ENCODE data around the gene ERICH4.

Gene ERICH4

GRCh38 chr19:41422456-41422855 is 20.5 kb upstream of the ERICH4 start:
- DNase-seq (ENCODE audit: extremely low read depth, insufficient read length) = no peak
- peaks cover 32% of the 10 kb centered on the region for H3K36me3 ChIP-seq (ENCODE audit: control insufficient read depth, insufficient read depth, low read length)
- no peak overlapping the region for H3K4me3 ChIP-seq (replicated peaks; ENCODE audit: low read depth, low read length)
- TF ChIP-seq, protein P1, sequence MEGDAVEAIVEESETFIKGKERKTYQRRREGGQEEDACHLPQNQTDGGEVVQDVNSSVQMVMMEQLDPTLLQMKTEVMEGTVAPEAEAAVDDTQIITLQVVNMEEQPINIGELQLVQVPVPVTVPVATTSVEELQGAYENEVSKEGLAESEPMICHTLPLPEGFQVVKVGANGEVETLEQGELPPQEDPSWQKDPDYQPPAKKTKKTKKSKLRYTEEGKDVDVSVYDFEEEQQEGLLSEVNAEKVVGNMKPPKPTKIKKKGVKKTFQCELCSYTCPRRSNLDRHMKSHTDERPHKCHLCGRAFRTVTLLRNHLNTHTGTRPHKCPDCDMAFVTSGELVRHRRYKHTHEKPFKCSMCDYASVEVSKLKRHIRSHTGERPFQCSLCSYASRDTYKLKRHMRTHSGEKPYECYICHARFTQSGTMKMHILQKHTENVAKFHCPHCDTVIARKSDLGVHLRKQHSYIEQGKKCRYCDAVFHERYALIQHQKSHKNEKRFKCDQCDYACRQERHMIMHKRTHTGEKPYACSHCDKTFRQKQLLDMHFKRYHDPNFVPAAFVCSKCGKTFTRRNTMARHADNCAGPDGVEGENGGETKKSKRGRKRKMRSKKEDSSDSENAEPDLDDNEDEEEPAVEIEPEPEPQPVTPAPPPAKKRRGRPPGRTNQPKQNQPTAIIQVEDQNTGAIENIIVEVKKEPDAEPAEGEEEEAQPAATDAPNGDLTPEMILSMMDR (IDR thresholded peaks at IDR 0.05; ENCODE audit: insufficient read depth, low read length, poor library complexity, severe bottlenecking) = no peak
- no peaks in the 10 kb centered on the region for H3K27me3 ChIP-seq (replicated peaks; ENCODE audit: control insufficient read depth, insufficient read depth, low read length)

DNA sequence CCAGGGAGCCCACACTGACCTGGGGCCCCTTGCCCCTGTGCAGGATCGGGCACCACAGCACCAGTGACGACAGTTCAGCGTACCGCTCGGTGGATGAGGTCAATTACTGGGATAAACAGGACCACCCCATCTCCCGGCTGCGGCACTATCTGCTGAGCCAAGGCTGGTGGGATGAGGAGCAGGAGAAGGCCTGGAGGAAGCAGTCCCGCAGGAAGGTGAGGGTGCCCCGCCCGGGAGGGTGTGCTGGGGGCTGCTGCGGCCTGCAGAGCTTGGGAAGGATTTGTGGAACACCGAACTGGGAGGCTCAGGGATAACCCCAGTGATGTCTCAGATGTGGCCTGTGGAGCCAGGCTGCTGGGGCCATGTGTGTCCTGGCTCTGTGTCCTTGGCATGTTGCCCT is 20.0 kb upstream of the ERICH4 start:
- no peak for DNase-seq (ENCODE audit: extremely low read depth, insufficient read length)
- no peaks in the 10 kb centered on the region for H3K27me3 ChIP-seq (replicated peaks; ENCODE audit: control insufficient read depth, insufficient read depth, low read length)
- no peak overlapping the region for H3K4me3 ChIP-seq (replicated peaks; ENCODE audit: low read depth, low read length)
- peaks cover 32% of the 10 kb centered on the region for H3K36me3 ChIP-seq (ENCODE audit: control insufficient read depth, insufficient read depth, low read length)
- TF ChIP-seq, protein P1 (IDR thresholded peaks at IDR 0.05; ENCODE audit: insufficient read depth, low read length, poor library complexity, severe bottlenecking) = no peak

GRCh38 chr19:41424335-41425173 is 18.4 kb upstream of the ERICH4 start:
- Histone ChIP-seq H3K36me3 (ENCODE audit: control insufficient read depth, insufficient read depth, low read length) (peaks cover 27% of the 10 kb centered on the region), H3K27me3 (replicated peaks; ENCODE audit: control insufficient read depth, insufficient read depth, low read length) (no peaks in the 10 kb centered on the region), H3K4me3 (replicated peaks; ENCODE audit: low read depth, low read length) (no peak overlapping the region)
- no peak for DNase-seq (ENCODE audit: extremely low read depth, insufficient read length)
- TF ChIP-seq, protein P1 (IDR thresholded peaks at IDR 0.05; ENCODE audit: insufficient read depth, low read length, poor library complexity, severe bottlenecking) = no peak

- no peak for DNase-seq (ENCODE audit: extremely low read depth, insufficient read length)
- Histone ChIP-seq H3K4me3 (replicated peaks; ENCODE audit: low read depth, low read length) (no peak overlapping the region), H3K36me3 (ENCODE audit: control insufficient read depth, insufficient read depth, low read length) (peaks cover 25% of the 10 kb centered on the region), H3K27me3 (replicated peaks; ENCODE audit: control insufficient read depth, insufficient read depth, low read length) (no peaks in the 10 kb centered on the region)
- TF ChIP-seq, protein P1 (IDR thresholded peaks at IDR 0.05; ENCODE audit: insufficient read depth, low read length, poor library complexity, severe bottlenecking) = no peak
Observed at GRCh38 chr19:41425174-41426115, 17.5 kb upstream of the ERICH4 start.

DNA sequence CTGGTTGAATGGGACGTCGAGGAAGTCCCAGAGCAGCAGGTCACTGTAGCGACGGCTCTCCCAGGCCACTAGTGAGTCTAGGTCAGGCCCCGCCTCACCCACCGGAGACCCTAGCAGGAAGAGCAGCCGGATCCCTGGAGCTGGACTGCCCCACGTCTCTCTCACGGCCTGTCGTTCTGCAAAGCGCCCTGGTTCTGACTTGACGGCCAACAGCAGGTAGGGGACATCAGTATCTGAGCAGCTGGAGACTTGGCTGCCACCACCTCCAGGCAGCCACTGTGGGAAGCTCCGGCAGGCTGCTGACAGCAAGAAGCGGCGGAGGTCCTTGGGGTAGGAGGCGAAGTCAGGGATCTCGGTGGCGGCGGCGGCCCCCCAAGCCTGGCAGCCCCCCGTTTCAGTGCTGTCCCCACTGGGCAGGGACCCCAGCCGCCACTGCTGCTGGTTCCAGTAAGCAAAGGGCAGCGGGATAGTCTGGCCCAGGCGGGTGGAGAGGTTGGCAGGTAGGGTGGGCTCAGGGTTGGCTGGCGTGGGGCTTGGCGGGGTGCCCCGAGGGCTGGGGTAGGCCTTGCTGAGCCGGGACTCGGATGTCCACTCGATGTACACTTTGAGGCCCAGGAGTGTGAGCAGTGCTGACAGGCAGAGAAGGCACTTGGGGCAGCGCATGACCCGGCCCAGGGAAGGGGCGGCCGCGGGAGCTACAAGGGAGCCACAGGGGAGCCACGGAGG is 16.7 kb upstream of the ERICH4 start:
- Histone ChIP-seq H3K4me3 (replicated peaks; ENCODE audit: low read depth, low read length) (no peak overlapping the region), H3K27me3 (replicated peaks; ENCODE audit: control insufficient read depth, insufficient read depth, low read length) (no peaks in the 10 kb centered on the region), H3K36me3 (ENCODE audit: control insufficient read depth, insufficient read depth, low read length) (peaks cover 20% of the 10 kb centered on the region)
- TF ChIP-seq, protein P1 (IDR thresholded peaks at IDR 0.05; ENCODE audit: insufficient read depth, low read length, poor library complexity, severe bottlenecking) = no peak
- DNase-seq (ENCODE audit: extremely low read depth, insufficient read length) = no peak

All from GM06990 (cell line).